Activated gamma-delta T cell (primary cell): ENCODE results near the gene NEK3.
"Not testable (repeated sequence)": the region's sequence is repeated elsewhere in the genome, so short reads cannot be mapped to it uniquely, and the experiment has no call there.

Experiments
- DNase-seq: peaks from one replicate; lab custom pipeline; 2025; lab: John Stamatoyannopoulos, UW

Gene NEK3

DNA sequence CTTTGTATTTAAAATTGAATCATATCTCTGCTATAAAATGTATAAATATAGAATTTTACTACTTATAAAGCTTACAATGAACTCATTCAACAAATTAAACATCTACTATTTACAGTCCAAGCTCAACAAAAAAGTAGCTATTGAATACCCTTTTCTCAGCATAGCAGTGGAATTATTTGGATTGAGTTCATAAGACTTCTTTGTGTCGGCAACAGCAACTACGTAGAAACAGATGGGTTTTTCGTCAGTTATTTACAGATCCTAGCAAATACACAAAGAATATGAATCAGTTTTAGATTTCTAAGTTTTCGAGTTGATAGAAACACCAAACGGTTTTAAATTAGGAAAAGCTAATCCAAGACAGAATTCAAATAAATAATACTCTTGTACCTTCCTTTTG, 10.4 kb upstream of the NEK3 start:
- no peak for DNase-seq

GRCh38 chr13:52165411-52165810, 6.0 kb upstream of the NEK3 start:
- no peak for DNase-seq

DNA sequence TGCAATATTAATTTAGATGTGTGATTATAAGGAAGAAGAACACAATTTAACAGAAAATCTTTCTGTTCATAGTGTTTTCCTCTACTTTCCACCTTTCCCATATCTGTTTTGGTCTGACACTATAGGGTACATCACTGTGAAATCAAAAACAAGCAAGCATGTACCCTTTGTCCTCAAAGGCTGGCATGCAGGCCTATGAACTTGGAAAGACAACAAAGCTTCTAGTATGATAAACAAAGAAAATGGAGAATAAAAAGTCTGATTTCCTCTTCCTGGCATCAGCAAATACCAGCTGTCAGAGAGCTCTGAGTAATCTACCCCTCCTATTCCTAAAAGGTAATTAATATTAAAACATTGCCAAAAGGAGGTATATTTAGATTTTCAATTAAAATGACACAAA, 5.6 kb upstream of the NEK3 start:
- no peak for DNase-seq

DNA sequence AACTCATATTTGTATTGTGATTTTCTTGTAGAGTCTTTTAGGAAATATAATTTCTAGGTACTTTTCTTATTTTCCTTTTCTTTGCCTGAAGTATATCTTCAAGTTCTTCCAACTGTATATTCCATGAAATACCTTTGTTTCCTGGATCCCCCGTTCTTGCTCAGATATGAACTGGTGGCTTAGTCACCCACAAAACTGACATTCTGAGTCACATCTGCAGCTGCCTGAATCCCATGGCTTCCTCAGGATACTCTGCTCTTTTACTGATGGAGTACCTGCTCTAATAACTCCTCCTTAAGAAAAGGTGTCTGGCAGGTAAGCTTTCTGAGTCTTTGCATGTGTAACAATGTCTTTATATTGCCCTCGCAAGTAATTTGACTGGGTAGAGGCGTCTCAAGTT, 4.5 kb upstream of the NEK3 start:
- not testable (repeated sequence) for DNase-seq

DNA sequence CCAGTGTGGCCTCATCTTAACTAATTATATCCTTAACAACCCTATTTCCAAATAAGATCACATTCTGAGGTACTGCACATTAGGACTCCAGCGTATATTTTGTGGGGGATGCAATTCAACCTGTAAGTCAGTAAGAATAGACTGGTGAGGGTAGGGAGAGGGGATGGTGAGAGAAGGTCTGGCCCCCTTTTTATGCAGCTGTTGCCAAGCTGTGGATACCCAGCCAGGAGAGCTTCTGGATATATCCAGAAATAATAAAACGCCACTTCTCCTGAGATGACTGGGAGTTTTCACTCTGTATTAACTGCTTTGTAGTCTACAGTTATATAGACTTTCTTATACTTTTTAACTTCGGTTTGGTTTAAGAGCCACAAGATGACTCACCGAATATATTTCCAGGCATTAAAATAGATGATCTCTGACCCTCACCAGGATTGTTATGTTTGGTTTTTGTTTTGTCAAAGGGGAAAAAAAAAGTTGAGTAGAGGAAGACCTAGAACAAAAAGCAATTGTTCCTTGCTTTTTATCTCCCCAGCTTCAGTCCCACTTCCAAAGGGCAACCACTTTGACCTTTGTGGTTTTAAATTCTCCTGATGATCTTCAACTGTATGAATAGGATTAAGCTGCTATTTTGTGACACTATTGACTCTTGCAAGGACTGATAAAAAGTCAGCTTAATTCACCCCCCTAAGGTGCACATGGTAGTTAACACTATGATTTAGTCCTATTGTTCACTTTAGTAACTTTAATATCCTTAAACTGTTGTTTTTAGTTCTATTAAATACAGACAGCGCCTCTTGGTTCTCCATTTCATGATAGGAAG, 3.1 kb upstream of the NEK3 start:
- DNase-seq: no peak

GRCh38 chr13:52161181-52161646, 1.8 kb upstream of the NEK3 start:
- no peak for DNase-seq

DNA sequence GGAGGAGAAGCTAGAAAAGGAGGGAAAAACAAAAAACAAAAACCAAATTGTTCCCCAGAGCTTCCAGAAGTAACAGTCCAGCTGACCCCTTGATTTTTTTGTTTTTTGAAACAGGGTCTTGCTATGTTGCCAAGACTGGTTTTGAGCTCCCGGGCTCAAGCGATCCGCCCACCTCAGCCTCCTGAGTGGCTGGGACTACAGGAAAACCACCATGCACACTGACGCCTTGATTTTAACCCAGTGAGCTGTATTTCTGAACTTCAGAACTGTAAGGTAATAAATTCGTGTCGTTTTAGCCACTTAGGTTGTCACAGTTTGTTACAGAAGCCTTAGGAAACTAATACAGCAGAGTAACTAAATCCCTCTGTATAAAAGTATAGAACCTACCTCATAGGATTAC, 1.1 kb upstream of the NEK3 start:
- DNase-seq: no peak

DNA sequence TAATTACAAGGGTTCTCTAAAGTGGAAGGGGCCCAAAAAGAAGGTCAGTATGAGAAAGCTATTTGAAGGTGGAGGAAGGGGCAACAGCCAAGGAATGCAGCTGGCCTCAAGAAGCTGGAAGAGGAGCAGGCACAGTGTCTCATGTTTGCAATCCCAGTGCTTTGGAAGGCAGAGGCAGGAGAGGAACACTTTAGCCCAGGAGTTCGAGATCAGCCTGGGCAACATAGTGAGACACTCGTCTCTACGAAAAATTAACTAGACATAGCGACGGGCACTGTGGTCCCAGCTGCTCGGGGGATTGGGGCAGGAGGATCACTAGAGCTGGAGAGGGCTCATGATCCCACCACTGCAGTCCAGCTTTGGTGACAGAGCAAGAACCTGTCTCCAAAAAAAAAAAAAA, 656 bp upstream of the NEK3 start:
- DNase-seq: no peak

- DNase-seq: no peak
Observed at GRCh38 chr13:52158629-52159158, 703 bp downstream of the NEK3 start.

DNA sequence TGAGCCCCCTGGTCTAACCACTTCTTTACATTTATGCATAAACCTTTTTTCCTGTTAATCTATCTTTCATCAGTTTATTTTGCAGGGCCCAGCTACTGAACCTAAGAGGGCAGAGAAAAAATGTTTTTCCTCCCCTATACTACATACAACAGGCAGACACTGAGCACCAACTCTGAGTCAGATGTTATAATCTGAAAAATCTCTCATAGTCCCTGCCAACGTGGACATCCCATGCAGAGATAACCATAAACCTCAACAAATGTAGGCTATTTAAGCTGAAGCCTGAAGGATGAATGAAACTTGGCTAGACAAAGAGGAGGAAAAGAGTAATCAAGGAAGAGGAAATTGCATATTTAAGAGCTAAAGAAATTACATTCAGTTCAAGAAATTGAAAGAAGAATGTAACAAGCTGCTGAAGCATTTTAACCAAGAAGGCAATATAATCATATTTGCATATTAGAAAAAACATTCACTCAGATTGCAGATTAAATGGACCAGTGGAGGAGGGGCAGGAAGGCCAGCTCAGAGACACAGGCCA, 2.6 kb downstream of the NEK3 start:
- DNase-seq: no peak

- DNase-seq: no peak
Observed at GRCh38 chr13:52155177-52155576, 4.2 kb downstream of the NEK3 start.

DNA sequence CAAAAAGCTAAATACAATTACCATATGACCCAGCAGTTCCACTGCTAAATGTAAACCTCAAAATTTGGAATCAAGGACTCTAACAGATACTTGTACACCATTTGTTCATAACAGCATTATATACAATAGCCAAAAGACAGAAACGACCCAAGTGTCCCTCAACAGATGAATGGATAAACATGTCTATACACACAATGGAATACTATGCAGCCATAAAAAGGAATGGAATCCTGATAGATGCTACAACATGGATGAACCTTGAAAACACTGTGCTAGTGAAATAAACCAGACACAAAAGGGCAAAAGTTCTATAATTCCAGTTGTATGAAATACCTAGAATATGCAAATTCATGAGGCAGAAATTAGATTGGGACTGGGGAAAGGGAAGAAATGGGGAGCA, 12.2 kb downstream of the NEK3 start:
- no peak for DNase-seq

DNA sequence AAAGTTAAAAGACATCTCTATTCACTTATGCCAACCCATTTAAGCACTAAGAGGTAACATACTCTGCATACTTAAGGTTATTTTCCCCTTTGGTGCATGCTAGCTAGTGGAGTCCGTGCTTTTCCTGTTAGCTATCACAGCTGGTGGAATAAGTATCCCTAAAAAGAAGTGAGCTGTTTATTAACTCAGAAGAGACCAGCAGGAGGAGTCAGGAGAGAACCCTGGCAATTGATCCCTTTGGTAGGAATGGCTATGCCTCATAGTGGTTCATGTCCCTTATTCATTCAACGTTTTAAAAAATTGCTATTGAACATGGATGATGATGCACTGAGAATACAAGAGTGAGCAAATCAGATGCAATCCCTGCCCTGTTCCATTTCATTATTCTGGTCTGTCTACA, 18.1 kb downstream of the NEK3 start:
- no peak for DNase-seq

- DNase-seq: no peak
Observed at GRCh38 chr13:52137489-52137888, 21.9 kb downstream of the NEK3 start.

DNA sequence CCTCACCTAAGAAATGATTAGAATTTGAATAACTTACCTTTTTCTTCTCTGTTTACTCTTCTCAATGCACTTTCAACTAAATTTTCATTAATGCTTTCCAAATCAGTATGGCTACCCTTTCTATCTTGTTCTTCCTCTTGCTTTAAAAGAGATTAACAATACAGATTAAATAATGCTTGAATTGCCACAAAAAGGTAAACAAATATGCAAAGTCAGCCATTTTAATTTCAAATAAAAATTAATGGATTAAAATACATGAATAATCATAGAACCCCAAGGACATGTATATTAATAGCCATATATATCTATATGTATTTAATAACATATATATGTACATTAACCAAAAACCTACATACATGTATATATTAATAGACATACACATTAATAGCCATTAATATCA, 22.6 kb downstream of the NEK3 start:
- no peak for DNase-seq

DNA sequence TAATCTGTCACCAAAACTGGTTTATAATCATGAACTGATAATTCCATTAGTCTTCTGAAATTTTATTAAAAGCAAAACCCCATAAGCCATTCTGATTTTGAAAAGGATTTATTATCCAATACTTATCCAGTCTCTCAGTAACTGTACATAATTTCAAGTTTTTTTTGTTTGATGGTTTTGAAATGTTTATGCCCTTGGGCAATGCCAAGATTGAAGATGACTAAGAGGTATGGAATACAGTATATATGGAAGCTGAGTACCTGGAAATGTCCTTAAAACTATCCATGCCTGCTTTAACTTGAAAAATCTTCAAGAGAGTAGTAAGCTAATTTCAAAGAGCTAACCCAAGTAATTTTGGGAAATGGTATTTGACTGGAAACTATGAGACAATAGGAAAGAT, 28.8 kb downstream of the NEK3 start:
- no peak for DNase-seq

- peak; percentile 16 for DNase-seq
Observed at GRCh38 chr13:52128714-52129700, 30.4 kb downstream of the NEK3 start, which contains the start of gene NEK5. Gene NEK5, minus strand, starts transcription at chr13:52129073. Its CDS starts 1,591 bp downstream, at chr13:52127482.

DNA sequence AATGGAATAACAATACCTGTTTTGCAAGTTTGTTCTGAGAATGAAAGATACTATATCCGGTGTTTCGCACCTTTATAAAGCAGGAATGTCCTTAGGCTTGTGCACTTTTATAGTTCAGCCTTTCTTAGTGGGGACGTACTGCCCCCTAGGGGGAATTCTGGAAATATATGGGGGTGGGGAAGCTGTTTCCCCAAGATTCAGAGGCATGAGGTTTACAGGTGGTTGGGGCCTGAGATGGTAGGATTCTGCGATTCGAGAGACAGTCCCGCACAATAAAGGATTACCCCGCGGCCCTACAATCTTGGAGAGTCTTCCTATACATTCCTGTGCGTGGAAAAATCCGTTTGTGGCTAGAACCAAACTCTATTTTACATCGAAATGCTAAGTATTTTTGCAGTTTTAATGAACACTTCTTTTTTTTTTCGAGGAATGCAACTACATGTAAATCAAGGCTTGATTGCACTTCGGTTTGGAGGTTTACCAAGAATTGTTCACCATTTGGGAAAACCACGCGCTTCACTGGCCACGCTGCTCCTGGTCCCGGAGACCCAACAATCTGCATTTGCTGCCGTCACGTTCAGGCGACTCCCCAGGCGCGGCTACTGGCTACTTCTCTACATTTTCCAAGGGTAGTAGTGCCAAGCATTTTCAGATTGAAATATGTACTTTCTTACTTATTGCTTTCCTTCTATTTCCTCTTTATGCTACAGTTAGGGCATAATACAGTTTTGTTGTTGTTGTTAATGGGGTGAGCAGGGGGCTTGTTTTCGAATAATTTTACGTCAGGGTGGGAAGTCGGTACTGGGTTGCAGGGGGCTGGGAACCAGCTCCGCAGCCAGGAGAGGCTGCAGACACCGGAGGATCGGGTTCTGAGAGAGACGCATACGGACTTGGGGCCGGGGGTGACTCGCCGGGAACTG, 31.4 kb downstream of the NEK3 start:
- no peak for DNase-seq

DNA sequence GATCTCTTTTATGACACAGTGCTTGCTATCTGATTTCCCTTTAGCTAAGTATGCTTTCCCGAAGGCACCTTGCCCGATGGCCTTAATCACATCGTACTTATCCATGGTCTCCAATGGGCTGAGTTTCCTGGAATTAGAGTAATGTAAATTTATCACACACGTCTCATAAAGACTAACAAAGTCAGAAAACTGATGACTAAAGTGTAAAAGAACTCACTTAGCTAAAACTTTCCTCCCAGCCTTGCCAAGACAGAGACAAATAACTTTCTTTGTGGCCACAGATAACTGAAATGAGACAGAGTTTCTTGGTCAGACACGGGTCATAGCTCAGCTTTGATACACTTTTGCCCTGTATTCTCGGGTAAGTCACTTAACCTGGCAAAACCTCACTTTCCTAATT, 32.0 kb downstream of the NEK3 start:
- DNase-seq: no peak

GRCh38 chr13:52125547-52125946, 33.9 kb downstream of the NEK3 start:
- no peak for DNase-seq

DNA sequence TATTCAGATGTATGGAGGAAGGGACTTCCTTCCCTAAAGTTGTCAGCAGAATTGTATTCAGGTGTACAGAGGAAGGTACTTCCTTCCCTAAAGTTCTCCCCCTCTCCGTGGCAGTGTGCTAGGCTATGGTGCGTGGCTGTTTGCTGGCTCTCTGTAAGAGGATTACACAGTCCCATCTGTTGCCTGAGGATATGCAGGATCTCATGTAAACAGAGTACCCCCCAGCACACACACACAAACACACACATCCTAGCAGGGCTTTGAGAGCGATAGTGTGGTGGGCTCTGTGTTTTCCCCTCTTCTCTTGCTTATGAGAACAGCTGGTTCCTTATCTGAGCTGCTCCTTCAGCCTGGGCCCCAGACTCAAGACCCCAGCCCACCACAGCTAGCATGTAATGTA, 40.8 kb downstream of the NEK3 start:
- no peak for DNase-seq
